ENCODE measurements around the gene PON1. TPM values are rescaled to one million over a fixed set of nuclear protein-coding genes. Genes with fewer than 3 reads are reported as not detected.

Gene PON1
- polyA plus RNA-seq, 1 of the 3 experiments (the other 2 are of a cell fraction): not detected

GRCh38 chr7:95320651-95321050 is 3.7 kb downstream of the PON1 start:
- Histone ChIP-seq H3K4me1 (ENCODE audit: control insufficient read depth in 1 of 2, insufficient read depth in 2 of 2, low read depth in 1 of 2, low read length in 1 of 2) (no peaks in the 10 kb centered on the region; a peak in 1 of 4 replicates), H3K27me3 (ENCODE audit: insufficient read depth) (no peaks in the 10 kb centered on the region), H3F3A (replicated peaks; ENCODE audit: insufficient read depth) (no peaks in the 10 kb centered on the region), H3K36me3 (replicated peaks in 1 of 2; ENCODE audit: control insufficient read depth in 1 of 2, insufficient read depth in 2 of 2, low read length in 1 of 2) (no peaks in the 10 kb centered on the region), H3K4me3 (ENCODE audit: low read depth in 2 of 2, low read length in 1 of 2) (no peak overlapping the region), H3K9me2 (no peaks in the 10 kb centered on the region), H3K9me3 (no peaks in the 10 kb centered on the region), H4K20me1 (ENCODE audit: insufficient read depth) (no peaks in the 10 kb centered on the region), H3K4me2 (no peak overlapping the region), H3K27ac (ENCODE audit: low read depth in 2 of 2, low read length in 1 of 2) (no peak overlapping the region), H3K79me2 (ENCODE audit: insufficient read depth) (no peaks in the 10 kb centered on the region), H2AFZ (ENCODE audit: low read depth) (no peak overlapping the region), H3K9ac (no peak overlapping the region)
- DNase-seq: no peak
- 76% methylated on average over 1 of the region's 1 CpG for WGBS (ENCODE audit: low lambda C conversion rate)
- TF ChIP-seq PBX3 (IDR thresholded peaks at IDR 0.05) (no peak), JUND (IDR thresholded peaks at IDR 0.05) (no peak), CHD2 (IDR thresholded peaks at IDR 0.05; ENCODE audit: low read length, partially characterized antibody) (no peak)
- ChIA-PET CTCF (interaction anchor here (1.0 to 1.4 kb wide), 2 partner anchors 12 to 157 kb away, joined by 3 to 5 read pairs; no protein-coding TSS in a partner anchor), POLR2A (no interaction called here)

- Histone ChIP-seq H3K36me3 (replicated peaks in 1 of 2; ENCODE audit: control insufficient read depth in 1 of 2, insufficient read depth in 2 of 2, low read length in 1 of 2) (no peaks in the 10 kb centered on the region), H3K27ac (ENCODE audit: low read depth in 2 of 2, low read length in 1 of 2) (no peak overlapping the region), H3K9me2 (no peaks in the 10 kb centered on the region), H3F3A (replicated peaks; ENCODE audit: insufficient read depth) (no peaks in the 10 kb centered on the region), H3K9me3 (no peaks in the 10 kb centered on the region), H3K9ac (no peak overlapping the region), H3K27me3 (ENCODE audit: insufficient read depth) (no peaks in the 10 kb centered on the region), H2AFZ (ENCODE audit: low read depth) (no peak overlapping the region), H3K4me1 (ENCODE audit: control insufficient read depth in 1 of 2, insufficient read depth in 2 of 2, low read depth in 1 of 2, low read length in 1 of 2) (no peaks in the 10 kb centered on the region; a peak in 1 of 4 replicates), H3K4me3 (ENCODE audit: low read depth in 2 of 2, low read length in 1 of 2) (no peak overlapping the region), H3K79me2 (ENCODE audit: insufficient read depth) (no peaks in the 10 kb centered on the region), H4K20me1 (ENCODE audit: insufficient read depth) (no peaks in the 10 kb centered on the region), H3K4me2 (no peak overlapping the region)
- WGBS (ENCODE audit: low lambda C conversion rate): 78% methylated on average over 1 of the region's 1 CpG
- no peak for DNase-seq
- POLR2A ChIA-PET: no interaction called here
- CTCF ChIA-PET: interaction anchor here (1.4 kb wide), 1 partner anchor 158 kb away, joined by 3 read pairs; no protein-coding TSS in a partner anchor
- TF ChIP-seq EZH2phosphoT487 (IDR thresholded peaks at IDR 0.05; ENCODE audit: borderline replicate concordance, low read depth) (no peak), CTCF (IDR thresholded peaks at IDR 0.05) (no peak), FOSL2 (IDR thresholded peaks at IDR 0.05; ENCODE audit: borderline replicate concordance, low read depth) (no peak), PBX3 (IDR thresholded peaks at IDR 0.05) (no peak)
- TF ChIP-seq, protein P1, sequence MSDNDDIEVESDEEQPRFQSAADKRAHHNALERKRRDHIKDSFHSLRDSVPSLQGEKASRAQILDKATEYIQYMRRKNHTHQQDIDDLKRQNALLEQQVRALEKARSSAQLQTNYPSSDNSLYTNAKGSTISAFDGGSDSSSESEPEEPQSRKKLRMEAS (IDR thresholded peaks at IDR 0.05; ENCODE audit: low read depth): no peak
These were observed 4.8 kb downstream of the PON1 start for GRCh38 chr7:95319570-95319969.

Measured in SK-N-SH (cell line).